B cell (primary cell): ENCODE measurements around the gene C6orf47. TPM values are rescaled to one million over a fixed set of nuclear protein-coding genes. Genes with fewer than 3 reads are reported as not detected.

Experiments
- ATAC-seq: fragments of 200-7000 bp; cut with Tn5 transposase; one replicate; pipeline ENCODE4 v1.10.0; 2021; ENCODE audit warnings: low read depth, mild to moderate bottlenecking, moderate number of reproducible peaks, moderate library complexity
- CTCF ChIA-PET: fragments of 350-600 bp; sonication (Branson Sonifier 250); formaldehyde crosslinking; loops from one replicate; lab custom pipeline; 2021; ENCODE audit warnings: antibody characterized with exemption, inconsistent platforms; lab: Charles Lee
- POLR2A ChIA-PET: fragments of 350-600 bp; sonication (Branson Sonifier 250); formaldehyde crosslinking; loops from one replicate; lab custom pipeline; 2021; ENCODE audit warnings: antibody characterized with exemption; lab: Charles Lee
- DNase-seq: peaks from one replicate; pipeline ENCODE4 v3.0.0; 2013
- H2AFZ ChIP-seq: 2 replicates; pipeline ENCODE4 v1.6.1; 2012; ENCODE audit warnings: mild to moderate bottlenecking, low read depth, low read length; ENCODE audit not compliant: insufficient read depth, poor library complexity, severe bottlenecking
- H3K27ac ChIP-seq, 2 donors: 1 replicate in 1 of 2; 2 replicates in 1 of 2; pipeline ENCODE4 v1.5.1; 2012 to 2013; ENCODE audit warnings: low read length in 2 of 2, mild to moderate bottlenecking in 2 of 2, moderate library complexity in 1 of 2
- H3K27me3 ChIP-seq, 4 experiments: fragments of 200-600 bp in 1 of 4; sonication (generic) in 1 of 4; replicated peaks in 1 of 4; 1 replicate in 2 of 4; 2 replicates in 2 of 4; pipeline versions ENCODE4 v1.6.1 to v1.7.0; 2013 to 2016; ENCODE audit warnings: low read length in 3 of 4, mild to moderate bottlenecking in 2 of 4, mixed read lengths in 1 of 4, moderate library complexity in 1 of 4; ENCODE audit not compliant: insufficient read depth in 4 of 4, control insufficient read depth in 3 of 4; ENCODE audit errors: control extremely low read depth in 1 of 4
- H3K36me3 ChIP-seq, 2 experiments: replicated peaks in 1 of 2; 1 replicate in 1 of 2; 2 replicates in 1 of 2; pipeline versions ENCODE4 v1.6.1 to v1.7.1; 2013; ENCODE audit warnings: low read length in 1 of 2; ENCODE audit not compliant: insufficient read depth in 2 of 2, control insufficient read depth in 1 of 2; ENCODE audit errors: control extremely low read depth in 1 of 2, extremely low read depth in 1 of 2
- H3K4me1 ChIP-seq, 2 donors: fragments of 200-600 bp in 1 of 2; sonication (generic) in 1 of 2; 1 replicate in 1 of 2; 2 replicates in 1 of 2; pipeline versions ENCODE4 v1.5.1 to v1.6.1; 2013 to 2017; ENCODE audit warnings: low read length in 2 of 2; ENCODE audit not compliant: control insufficient read depth in 2 of 2, insufficient read depth in 2 of 2
- H3K4me2 ChIP-seq: replicated peaks from 2 replicates; pipeline ENCODE3; 2012; ENCODE audit warnings: mild to moderate bottlenecking, low read depth, low read length; ENCODE audit not compliant: poor library complexity, severe bottlenecking
- H3K4me3 ChIP-seq, 5 experiments: fragments of 200-600 bp in 1 of 5; sonication (generic) in 1 of 5; 1 replicate in 3 of 5; 2 replicates in 2 of 5; pipeline versions ENCODE4 v1.5.1 to v1.7.0; 2011 to 2016; ENCODE audit warnings: low read length in 4 of 5, mild to moderate bottlenecking in 4 of 5, low read depth in 2 of 5, control low read depth in 1 of 5, moderate library complexity in 1 of 5; ENCODE audit not compliant: insufficient read depth in 1 of 5; ENCODE audit errors: control extremely low read depth in 1 of 5, extremely low read depth in 1 of 5
- H3K79me2 ChIP-seq: fragments of 200-600 bp; sonication (generic); one replicate; pipeline ENCODE4 v1.6.0; 2016; ENCODE audit warnings: low read length; ENCODE audit not compliant: control insufficient read depth, insufficient read depth
- H3K9ac ChIP-seq: fragments of 200-600 bp; sonication (generic); 2 replicates; pipeline ENCODE4 v1.6.1; 2017; ENCODE audit warnings: mild to moderate bottlenecking, low read length, moderate library complexity
- H3K9me3 ChIP-seq, 3 donors: one replicate each; pipeline versions ENCODE4 v1.6.1 to v1.7.1; 2013; ENCODE audit warnings: low read length in 2 of 3; ENCODE audit not compliant: control insufficient read depth in 2 of 3, insufficient read depth in 1 of 3; ENCODE audit errors: control extremely low read depth in 1 of 3
- H4K20me1 ChIP-seq: 2 replicates; pipeline ENCODE4 v1.6.0; 2012; ENCODE audit warnings: mild to moderate bottlenecking, low read length; ENCODE audit not compliant: insufficient read depth, control insufficient read depth, poor library complexity, severe bottlenecking
- H3K27ac Mint-ChIP-seq: one replicate; pipeline ENCODE4 v1.8.0; 2021; ENCODE audit warnings: mixed read lengths
- H3K27me3 Mint-ChIP-seq: one replicate; pipeline ENCODE4 v1.8.0; 2021; ENCODE audit warnings: mixed read lengths
- H3K4me1 Mint-ChIP-seq: one replicate; pipeline ENCODE4 v1.8.0; 2021; ENCODE audit warnings: mixed read lengths
- H3K4me3 Mint-ChIP-seq: one replicate; pipeline ENCODE4 v1.8.0; 2021; ENCODE audit warnings: mixed read lengths
- H3K9me3 Mint-ChIP-seq: one replicate; pipeline ENCODE4 v1.8.0; 2022; ENCODE audit warnings: mixed read lengths; ENCODE audit not compliant: insufficient read depth
- CTCF ChIP-seq: fragments of 200-600 bp; IDR thresholded peaks from one replicate; pipeline ENCODE4 v1.8.0; 2022; ENCODE audit warnings: antibody characterized with exemption, mild to moderate bottlenecking
- EZH2 ChIP-seq: IDR thresholded peaks from 2 replicates; pipeline ENCODE4 v1.6.1; 2012; ENCODE audit warnings: borderline replicate concordance, low read depth, mild to moderate bottlenecking, moderate library complexity, low read length; ENCODE audit not compliant: insufficient read depth, poor library complexity, severe bottlenecking
- WGBS: methylation state at CpG from one replicate; pipeline ENCODE4 v1.1.5; 2013; ENCODE audit warnings: missing lambda C conversion rate; ENCODE audit not compliant: insufficient coverage; 5-methylcytosine and 5-hydroxymethylcytosine counted together
- intact Hi-C: fragments of 100-400 bp; cut with micrococcal nuclease; formaldehyde crosslinking; loops from one replicate; pipeline ENCODE4 v1.10.0; 2022
- polyA plus RNA-seq: library from polyadenylated mRNA; depleted of rRNA; stranded (reverse); fragments of >200 nt; gene quantifications from 2 replicates; pipeline ENCODE4 v1.2.3, GENCODE V29; 2012
- total RNA-seq, 2 donors: library from RNA; stranded (reverse); fragments of 120-200 nt in 1 of 2; gene quantifications; 1 replicate in 1 of 2; 2 replicates in 1 of 2; pipeline versions ENCODE4 v1.2.3 to v1.2.4, GENCODE V29; 2013 to 2022

C6orf47 gene
- total and polyA plus RNA-seq, 2 donors (not counting 1 experiment from before 2014, with no cell fraction given): 7.6 to 34.0 TPM

DNA sequence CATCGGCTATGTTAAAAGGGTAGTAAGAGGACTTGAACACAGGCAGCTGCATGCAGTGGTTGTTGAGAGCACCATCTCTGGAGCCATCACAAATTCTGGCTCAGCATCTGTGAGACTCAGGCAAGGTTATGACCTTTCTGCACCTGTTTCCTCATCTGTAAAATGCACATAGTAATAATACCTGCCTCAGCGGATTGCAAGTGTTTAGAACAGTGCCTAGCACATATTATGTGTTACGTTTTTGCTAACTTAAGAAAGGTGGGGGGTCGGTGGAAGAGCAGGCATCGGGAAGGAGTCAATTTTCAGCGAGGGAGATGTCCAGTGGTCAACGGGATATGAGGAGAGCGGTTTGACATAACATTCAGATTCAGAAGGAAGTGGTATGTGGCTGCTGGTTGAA, 17.4 kb upstream of the C6orf47 start:
- ATAC-seq (no peak), DNase-seq (no peak)
- Histone ChIP-seq H3K4me3 (no peak overlapping the region), H3K79me2 (no peaks in the 10 kb centered on the region), H3K27ac (no peak overlapping the region), H4K20me1 (no peaks in the 10 kb centered on the region), H3K4me1 (peaks cover 16 to 36% of the 10 kb centered on the region in 2 donors), H3K9ac (no peak overlapping the region), H3K27me3 (no peaks in the 10 kb centered on the region), H3K36me3 (peaks cover 0 to 2% of the 10 kb centered on the region in 2 experiments), H2AFZ (no peak overlapping the region), H3K4me2 (no peak overlapping the region), H3K9me3 (no peaks in the 10 kb centered on the region)
- Mint-ChIP-seq H3K4me1 (peaks cover 42% of the 10 kb centered on the region), H3K9me3 (no peaks in the 10 kb centered on the region), H3K27ac (no peak overlapping the region), H3K27me3 (no peaks in the 10 kb centered on the region), H3K4me3 (no peak overlapping the region)
- WGBS: 74% methylated on average over 7 of the region's 8 CpGs
- POLR2A ChIA-PET: interaction anchor here (0.6 kb wide), 1 partner anchor 109 kb away, joined by 5 read pairs; no protein-coding TSS in a partner anchor
- intact Hi-C loops: no loop called here
- CTCF ChIA-PET: interaction anchor here (0.5 to 3.3 kb wide), 6 partner anchors 50 to 211 kb away, joined by 3 to 15 read pairs (median 5); no protein-coding TSS in a partner anchor
- TF ChIP-seq EZH2: no peak
- no peak for TF ChIP-seq CTCF

DNA sequence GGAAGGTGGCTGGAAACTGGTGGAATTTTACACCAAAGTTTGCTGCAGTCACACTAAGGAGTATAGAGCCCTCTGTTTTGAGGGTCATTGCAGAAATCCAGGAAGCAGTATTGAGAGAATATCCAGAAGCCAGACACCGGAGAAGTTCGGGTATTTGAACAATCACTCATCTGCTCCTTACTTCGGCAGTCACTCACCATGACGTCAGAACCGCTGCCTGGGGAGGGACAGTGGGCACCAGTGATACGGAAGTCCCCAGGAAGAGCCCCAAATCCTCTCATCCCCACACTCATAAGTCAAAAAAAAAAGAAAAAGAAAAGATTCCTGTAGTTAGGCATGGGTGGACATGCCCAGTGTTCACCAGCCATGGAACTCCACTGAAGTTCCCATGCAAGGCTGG, 16.3 kb upstream of the C6orf47 start:
- TF ChIP-seq CTCF (no peak), EZH2 (no peak)
- no peak for ATAC-seq
- Histone ChIP-seq H3K9me3 (no peaks in the 10 kb centered on the region), H3K36me3 (peaks cover 5 to 7% of the 10 kb centered on the region in 2 experiments), H3K4me3 (no peak overlapping the region), H2AFZ (no peak overlapping the region), H3K9ac (no peak overlapping the region), H3K4me2 (no peak overlapping the region), H3K79me2 (no peaks in the 10 kb centered on the region), H3K27me3 (no peaks in the 10 kb centered on the region), H3K4me1 (peaks cover 15 to 29% of the 10 kb centered on the region in 2 donors), H3K27ac (no peak overlapping the region), H4K20me1 (no peaks in the 10 kb centered on the region)
- H3K9me3 Mint-ChIP-seq: no peaks in the 10 kb centered on the region
- CTCF ChIA-PET: interaction anchor here (1.6 to 3.3 kb wide), 2 partner anchors 126 to 187 kb away, joined by 7 to 11 read pairs; no protein-coding TSS in a partner anchor
- no peaks in the 10 kb centered on the region for H3K27me3 Mint-ChIP-seq
- WGBS: 92% methylated on average over 2 of the region's 6 CpGs
- no peak overlapping the region for H3K27ac Mint-ChIP-seq
- DNase-seq: no peak
- POLR2A ChIA-PET: no interaction called here
- peaks cover 39% of the 10 kb centered on the region for H3K4me1 Mint-ChIP-seq
- no peak overlapping the region for H3K4me3 Mint-ChIP-seq
- intact Hi-C loops: no loop called here
